DND-41 (cell line): Measurements from ENCODE around the gene STX17.

Experiments used
- CTCF ChIP-seq: IDR thresholded peaks from 2 replicates; pipeline ENCODE4 v1.5.1; 2012; ENCODE audit warnings: borderline replicate concordance, low read length, moderate library complexity, mild to moderate bottlenecking; ENCODE audit not compliant: poor library complexity, severe bottlenecking; ENCODE audit errors: extremely low read depth
- EZH2 ChIP-seq: IDR thresholded peaks from 3 replicates; pipeline ENCODE4 v1.6.1; 2012; ENCODE audit warnings: borderline replicate concordance, low read depth, mild to moderate bottlenecking, moderate library complexity, low read length, inconsistent platforms; ENCODE audit not compliant: severe bottlenecking

- TF ChIP-seq CTCF = no peak
- no peak for TF ChIP-seq EZH2
Measured at GRCh38 chr9:99859243-99859980, 47.0 kb upstream of the STX17 start.
